ENCODE measurements around the gene NTNG1.

Gene NTNG1

GRCh38 chr1:107481756-107482384 lies 341.0 kb downstream of the NTNG1 start:
- no peak for TF ChIP-seq CTCF (IDR thresholded peaks at IDR 0.05; ENCODE audit: borderline replicate concordance, control extremely low read depth, extremely low read depth, insufficient read depth, missing control alignments)
- DNase-seq (ENCODE audit: low spot score), result no peak
- in situ Hi-C loops (cut with MboI; ENCODE audit: low sequenced_read_pairs, unreplicated experiment), result no loop called here

DNA sequence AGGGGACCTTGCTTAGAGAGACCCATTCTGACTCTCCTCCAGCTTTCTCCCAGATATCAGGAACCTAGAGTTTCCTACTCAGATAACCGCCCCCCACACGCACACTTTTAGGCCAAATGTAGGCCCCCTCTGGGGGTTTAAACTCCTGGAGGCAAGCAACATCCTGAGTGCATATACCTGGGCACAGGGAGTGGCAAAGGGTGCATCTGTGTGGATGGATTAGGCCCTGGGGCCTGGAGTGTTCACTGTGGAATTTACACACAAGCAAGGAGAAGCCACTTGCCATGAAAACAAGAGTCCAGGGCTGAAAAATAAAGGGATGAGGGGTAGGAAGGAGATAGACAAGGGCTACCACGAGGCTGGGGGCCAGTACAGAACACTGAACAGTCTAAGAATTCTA lies 343.1 kb downstream of the NTNG1 start:
- in situ Hi-C loops (cut with MboI; ENCODE audit: low sequenced_read_pairs, unreplicated experiment), result no loop called here
- no peak for TF ChIP-seq CTCF (IDR thresholded peaks at IDR 0.05; ENCODE audit: borderline replicate concordance, control extremely low read depth, extremely low read depth, insufficient read depth, missing control alignments)

DNA sequence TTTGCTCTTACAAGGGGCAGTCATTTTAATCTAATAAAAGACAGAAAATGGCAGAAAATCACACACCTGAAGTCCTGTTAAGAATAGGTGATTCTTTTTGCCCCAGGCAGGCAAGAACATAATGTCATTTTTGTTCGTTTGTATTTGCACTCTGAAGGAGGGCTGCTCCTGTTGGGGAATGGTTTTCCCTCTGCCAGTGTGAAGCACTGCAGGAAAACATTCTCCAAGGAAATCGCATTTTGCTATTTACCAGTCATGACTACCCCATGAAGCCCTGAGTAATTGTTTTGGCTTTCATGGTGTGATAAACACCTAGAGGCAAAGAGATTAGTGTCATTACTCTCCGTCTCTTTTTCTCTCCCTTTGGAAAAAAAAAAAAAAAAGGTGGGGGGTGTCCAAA lies 345.5 kb downstream of the NTNG1 start:
- no peak for TF ChIP-seq CTCF (IDR thresholded peaks at IDR 0.05; ENCODE audit: borderline replicate concordance, control extremely low read depth, extremely low read depth, insufficient read depth, missing control alignments)
- DNase-seq (ENCODE audit: low spot score), result no peak
- in situ Hi-C loops (cut with MboI; ENCODE audit: low sequenced_read_pairs, unreplicated experiment), result no loop called here

More for the DNA sequence above, 343.1 kb downstream of the NTNG1 start:
- no peak for DNase-seq (ENCODE audit: low spot score)

GRCh38 chr1:107487506-107487905 lies 346.7 kb downstream of the NTNG1 start:
- in situ Hi-C loops (cut with MboI; ENCODE audit: low sequenced_read_pairs, unreplicated experiment), result no loop called here
- no peak for TF ChIP-seq CTCF (IDR thresholded peaks at IDR 0.05; ENCODE audit: borderline replicate concordance, control extremely low read depth, extremely low read depth, insufficient read depth, missing control alignments)
- DNase-seq (ENCODE audit: low spot score), result no peak

DNA sequence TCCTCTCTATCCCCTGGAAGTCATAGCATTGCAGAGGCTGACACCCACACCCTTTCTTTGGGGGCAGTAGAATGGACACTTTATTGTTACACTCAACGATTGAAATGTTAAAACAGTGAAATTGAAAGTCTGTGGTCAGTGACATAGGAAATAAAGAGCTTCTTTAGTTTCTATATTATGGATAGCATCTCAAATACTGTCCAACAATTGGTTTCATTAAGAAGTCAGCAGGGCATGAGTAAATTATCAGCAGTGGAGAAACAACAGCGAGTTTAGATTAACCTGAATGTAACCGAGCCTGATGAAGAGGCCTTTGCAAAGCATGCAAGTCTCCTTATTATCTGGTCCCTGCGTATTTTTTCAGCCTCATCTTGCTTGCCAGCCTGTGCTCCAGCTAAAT lies 350.7 kb downstream of the NTNG1 start:
- DNase-seq (ENCODE audit: low spot score), result no peak
- TF ChIP-seq CTCF (IDR thresholded peaks at IDR 0.05; ENCODE audit: borderline replicate concordance, control extremely low read depth, extremely low read depth, insufficient read depth, missing control alignments), result no peak
- in situ Hi-C loops (cut with MboI; ENCODE audit: low sequenced_read_pairs, unreplicated experiment), result no loop called here

- in situ Hi-C loops (cut with MboI; ENCODE audit: low sequenced_read_pairs, unreplicated experiment), result no loop called here
- no peak for DNase-seq (ENCODE audit: low spot score)
- TF ChIP-seq CTCF (IDR thresholded peaks at IDR 0.05; ENCODE audit: borderline replicate concordance, control extremely low read depth, extremely low read depth, insufficient read depth, missing control alignments), result no peak
Observed at GRCh38 chr1:107493111-107493716, 352.4 kb downstream of the NTNG1 start.

Measured in GM13976 (cell line).